GM18517 (cell line): ENCODE measurements around the gene SP8.

Source experiments
- ATAC-seq: cut with Tn5 transposase; IDR thresholded peaks from one replicate; pipeline ENCODE4 v1.9.1; 2021; ENCODE audit warnings: mild to moderate bottlenecking, moderate library complexity; ENCODE audit not compliant: unreplicated experiment

Gene SP8

DNA sequence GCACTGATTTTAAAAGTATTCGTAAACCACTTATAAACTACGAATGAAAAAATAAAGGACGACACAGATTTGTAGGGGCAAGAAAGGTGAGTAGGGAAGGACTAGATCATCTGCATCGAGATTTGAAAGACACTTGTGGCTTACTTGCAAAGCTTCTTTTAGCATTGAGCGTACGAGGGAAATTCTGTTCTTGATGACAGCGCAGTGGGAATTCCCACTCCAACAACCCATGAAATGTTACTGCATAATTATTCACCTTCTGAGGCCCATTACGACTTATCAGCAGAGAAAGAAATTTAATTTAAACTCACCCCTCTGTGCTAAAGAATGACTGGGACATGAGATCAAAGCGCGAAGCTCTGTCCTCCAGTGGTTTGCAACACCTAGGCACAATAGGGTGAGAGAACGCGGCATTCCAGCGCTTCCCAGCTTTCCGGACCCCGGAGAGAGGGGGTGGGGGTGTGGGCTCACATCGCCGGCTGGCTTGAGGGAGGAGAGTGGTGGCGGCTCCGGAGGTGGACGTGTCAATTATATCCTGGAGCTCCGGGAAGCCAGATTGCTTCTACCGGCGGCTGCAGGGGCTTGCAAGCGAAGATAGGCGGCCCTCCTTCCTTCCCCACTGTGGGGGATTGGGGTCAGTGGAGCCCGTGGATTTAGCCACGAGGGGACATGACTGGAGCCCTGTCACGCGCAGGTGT is 10.3 kb downstream of the SP8 start:
- no peak for ATAC-seq

DNA sequence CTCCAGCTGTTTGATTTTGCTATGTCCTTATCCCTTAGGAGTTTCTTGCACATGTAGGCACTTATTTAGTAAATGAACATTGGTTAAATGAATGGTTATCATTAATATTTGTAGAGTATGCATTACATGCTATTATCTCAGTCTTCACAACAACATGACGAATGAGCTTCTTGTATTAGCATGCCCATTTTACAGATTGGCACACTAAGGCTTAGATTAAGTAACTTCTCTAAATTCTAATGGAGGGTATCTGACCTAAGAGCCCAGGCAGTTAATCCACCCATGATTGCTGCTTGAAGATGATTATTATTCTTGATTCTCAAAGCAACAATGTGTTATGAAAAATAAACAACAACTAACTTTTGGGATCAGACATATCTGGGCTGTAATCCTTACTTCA is 32.7 kb downstream of the SP8 start:
- no peak for ATAC-seq

DNA sequence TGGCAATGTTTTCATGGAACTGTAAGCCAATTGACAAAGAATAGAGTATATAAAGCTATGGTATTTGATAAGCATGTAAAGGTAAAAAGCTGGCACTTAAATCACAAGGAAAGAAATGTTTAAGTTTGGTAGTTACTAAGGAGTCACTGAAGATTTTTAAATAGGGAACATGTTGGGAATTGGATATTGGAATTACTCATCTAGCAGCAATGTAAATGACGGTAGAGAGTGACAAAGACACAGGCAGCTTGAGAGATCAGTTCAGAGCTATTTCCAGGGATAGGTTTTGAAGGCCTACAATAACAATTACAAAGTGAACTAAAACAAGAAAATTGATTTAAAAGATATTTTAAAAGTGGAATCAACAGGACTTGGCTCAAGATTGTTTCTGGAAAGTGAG is 36.8 kb downstream of the SP8 start:
- no peak for ATAC-seq

DNA sequence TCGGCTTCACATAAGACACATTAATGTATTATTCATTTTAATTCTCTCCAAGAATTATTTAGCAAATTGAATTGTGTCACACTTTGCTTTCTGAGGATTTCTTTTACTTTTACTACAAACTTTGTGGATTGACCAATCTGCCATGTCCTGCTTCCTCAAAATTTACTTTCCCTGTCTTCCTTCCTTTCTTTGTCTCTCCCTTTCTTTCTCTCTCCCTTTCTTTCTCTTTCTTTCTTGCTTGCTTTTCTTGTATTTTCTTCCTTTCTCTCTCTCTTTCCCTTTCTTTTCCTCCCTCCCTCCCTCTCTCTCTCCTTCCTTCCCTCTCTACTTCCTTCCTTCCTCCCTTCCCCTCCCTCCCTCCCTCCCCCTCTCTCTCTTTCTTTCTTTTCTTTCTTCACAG is 37.8 kb downstream of the SP8 start:
- no peak for ATAC-seq

- ATAC-seq = no peak
Observed at GRCh38 chr7:20747001-20747400, 39.7 kb downstream of the SP8 start.

- ATAC-seq = no peak
Observed at GRCh38 chr7:20745702-20746101, 41.0 kb downstream of the SP8 start.

- ATAC-seq = no peak
Observed at GRCh38 chr7:20744954-20745446, 41.7 kb downstream of the SP8 start.

GRCh38 chr7:20742913-20743312 is 43.8 kb downstream of the SP8 start:
- ATAC-seq = no peak

DNA sequence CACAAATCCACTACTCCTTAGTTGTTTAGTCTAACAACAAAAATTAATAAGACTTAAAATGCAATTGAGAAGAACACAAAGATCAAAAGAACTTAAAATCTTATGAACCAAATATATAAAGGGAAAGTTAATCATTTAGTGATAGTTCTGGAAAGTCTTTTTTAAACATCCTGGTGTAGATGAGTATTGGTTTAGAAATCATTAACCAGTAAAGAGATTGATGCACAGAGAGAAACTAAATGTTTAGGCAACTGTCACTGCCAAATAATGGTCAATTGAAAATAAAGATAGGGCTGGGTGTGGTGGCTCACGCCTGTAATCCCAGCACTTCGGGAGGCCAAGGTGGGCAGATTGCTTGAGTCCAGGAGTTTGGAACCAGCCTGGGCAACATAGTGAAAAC is 44.9 kb downstream of the SP8 start:
- ATAC-seq = no peak

- ATAC-seq = no peak
Observed at GRCh38 chr7:20738518-20739481, 47.9 kb downstream of the SP8 start.

- no peak for ATAC-seq
Observed at GRCh38 chr7:20737840-20738448, 48.7 kb downstream of the SP8 start.

GRCh38 chr7:20735346-20736065 is 51.2 kb downstream of the SP8 start:
- ATAC-seq = no peak
